Stimulated activated CD8-positive, alpha-beta memory T cell treated with anti-CD3 and anti-CD28 coated beads, Interleukin-12 subunit alpha, Interleukin-12 subunit beta, amount 100 ng/mL, for 1 hour (primary cell): ENCODE measurements around the gene PFDN5.

Experiments used
- DNase-seq: peaks from one replicate; pipeline ENCODE4 v3.0.0-alpha.2; 2020; ENCODE audit warnings: low read depth

Gene PFDN5

DNA sequence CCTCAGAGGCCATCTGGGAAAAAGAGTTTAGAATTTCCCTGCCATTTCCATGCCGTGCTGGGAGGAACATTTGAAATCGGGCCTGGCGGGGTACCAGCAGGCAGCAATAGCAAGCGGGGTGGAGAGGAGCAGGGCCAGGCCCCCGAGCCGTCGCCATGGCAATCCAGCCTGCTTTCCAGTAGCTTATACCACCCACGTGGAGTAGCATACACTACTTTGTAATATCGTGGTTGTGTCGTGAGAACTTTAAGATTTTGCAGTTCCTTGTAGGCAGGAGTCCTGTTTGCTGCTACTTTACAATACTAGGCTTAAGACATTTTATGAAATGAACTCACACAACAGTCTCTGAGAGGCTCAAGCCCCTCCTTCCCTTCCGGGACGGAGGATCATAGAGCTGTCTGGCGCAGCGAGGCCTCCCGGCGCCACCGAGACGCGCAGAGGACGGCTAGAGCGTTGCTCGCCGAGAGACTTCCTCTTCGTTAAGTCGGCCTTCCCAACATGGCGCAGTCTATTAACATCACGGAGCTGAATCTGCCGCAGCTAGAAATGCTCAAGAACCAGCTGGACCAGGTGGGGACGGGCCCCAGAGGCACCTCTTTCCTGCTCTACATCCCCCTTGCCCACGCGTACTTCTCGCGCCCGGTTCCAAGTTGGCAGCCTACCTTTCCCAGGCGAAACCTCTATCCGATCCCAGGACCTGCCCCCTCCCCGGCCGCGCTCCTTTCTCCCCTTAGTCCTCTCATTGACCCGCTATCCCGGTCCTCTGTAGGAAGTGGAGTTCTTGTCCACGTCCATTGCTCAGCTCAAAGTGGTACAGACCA, at the start of gene PFDN5:
Gene PFDN5, plus strand, starts transcription at position 473 of the 821 bp plus-strand sequence. Its CDS starts 26 bp downstream, at position 499.
- DNase-seq, result peak; percentile 74

DNA sequence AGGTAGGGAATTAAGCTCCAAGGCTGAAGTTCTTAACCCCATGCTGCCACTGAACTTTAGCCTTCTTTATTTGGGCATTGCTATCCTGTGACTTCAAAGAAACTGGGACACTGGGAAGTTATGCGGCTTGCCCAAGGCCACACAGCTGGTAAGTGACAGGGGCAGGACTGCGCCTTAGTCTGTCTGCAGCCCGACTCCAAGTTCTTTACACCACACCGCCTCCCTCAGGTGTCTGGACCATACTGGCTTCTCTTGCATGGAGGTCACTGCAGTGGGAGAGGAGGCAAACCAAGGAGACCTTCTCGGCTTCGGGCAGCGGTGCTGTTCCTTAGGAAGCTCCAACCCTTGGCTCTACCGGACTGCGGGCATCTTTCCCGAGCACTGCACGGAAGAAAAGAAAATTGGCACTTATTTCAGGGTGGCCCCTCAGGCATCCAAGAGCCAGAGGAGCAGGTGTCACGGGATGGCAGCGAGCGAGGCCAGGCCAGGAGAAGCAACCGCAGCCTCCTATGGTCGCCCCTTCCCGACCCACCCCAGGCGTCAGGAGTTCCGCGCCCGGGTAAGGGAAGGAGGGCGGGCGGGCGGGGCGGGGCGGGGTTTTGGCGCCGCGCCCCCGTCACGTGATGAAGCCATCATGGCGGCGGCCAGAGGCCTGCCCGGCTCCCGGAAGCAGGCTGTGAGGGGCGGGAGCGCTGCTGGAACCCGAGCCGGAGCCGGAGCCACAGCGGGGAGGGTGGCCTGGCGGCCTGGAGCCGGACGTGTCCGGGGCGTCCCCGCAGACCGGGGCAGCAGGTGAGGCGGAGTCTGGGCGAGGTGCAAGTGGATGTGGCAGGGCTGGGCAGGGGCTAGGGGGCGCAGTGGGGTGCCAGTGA, 43.6 kb upstream of the PFDN5 start:
- DNase-seq, result peak; percentile 42

DNA sequence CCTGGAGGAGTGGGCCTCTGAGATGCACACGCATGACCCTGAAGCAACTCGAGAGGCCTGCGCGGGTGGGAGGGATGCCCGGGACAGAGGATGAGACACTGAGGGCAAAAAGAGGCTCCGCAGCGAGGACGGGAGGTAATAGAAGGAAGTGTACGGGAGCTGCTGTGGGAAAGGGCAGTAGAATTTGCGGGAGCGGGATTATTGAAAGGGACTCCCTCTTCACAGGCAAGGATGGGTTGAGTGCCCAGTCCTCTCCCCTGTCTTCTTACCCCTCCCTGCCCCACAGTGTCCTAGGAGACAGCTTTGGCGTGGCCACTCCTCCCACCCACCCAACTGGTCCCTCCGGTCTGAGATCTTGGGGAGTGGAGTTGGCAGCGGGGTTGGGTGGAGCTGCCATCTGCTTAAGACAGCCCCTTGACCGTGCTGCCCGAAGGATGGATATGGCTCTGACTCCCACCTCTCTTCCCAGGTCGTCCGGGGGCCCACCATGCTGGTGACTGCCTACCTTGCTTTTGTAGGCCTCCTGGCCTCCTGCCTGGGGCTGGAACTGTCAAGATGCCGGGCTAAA, 42.9 kb upstream of the PFDN5 start:
- DNase-seq, result no peak

DNA sequence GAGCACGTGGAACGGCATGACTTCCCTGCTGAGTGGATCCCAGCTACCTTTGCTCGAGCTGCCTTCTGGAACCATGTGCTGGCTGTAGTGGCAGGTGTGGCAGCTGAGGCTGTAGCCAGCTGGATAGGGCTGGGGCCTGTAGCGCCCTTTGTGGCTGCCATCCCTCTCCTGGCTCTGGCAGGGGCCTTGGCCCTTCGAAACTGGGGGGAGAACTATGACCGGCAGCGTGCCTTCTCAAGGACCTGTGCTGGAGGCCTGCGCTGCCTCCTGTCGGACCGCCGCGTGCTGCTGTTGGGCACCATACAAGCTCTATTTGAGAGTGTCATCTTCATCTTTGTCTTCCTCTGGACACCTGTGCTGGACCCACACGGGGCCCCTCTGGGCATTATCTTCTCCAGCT, 42.0 kb upstream of the PFDN5 start:
- no peak for DNase-seq

DNA sequence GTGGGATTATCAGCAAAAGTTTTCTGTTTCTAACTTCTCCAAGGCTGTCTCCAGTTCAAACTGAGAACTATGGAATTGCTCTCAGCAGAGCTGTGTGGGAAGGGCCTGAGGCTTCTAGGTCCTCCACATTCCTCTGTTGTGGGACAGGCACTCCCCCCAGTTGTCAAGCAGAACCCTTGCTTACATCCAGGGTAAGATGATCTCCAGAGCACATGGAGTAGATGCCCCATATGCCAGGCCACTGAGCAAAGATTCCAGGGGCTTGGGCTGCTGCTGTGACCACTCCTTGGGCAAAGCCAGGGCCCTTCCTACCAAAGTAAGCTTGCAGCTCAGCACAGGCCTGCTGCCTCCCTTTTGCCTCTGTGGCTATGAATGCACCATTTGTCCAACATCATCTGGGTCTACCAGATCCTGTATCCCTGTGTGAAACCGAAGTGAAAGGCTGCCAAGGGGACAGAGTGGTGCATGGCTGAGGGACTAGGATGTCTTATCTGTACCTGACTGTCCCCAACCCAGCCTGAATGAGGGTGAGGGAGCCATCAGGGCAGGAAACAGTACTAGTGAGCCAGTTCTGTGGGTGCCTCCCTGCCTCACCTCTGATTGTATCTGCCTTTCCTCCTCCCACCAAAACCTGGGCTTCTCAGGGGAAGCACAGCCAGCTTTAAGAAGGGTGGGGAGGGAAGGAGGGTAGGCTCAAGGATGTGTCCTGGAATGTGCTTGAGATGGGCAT, 40.4 kb upstream of the PFDN5 start:
- no peak for DNase-seq

DNA sequence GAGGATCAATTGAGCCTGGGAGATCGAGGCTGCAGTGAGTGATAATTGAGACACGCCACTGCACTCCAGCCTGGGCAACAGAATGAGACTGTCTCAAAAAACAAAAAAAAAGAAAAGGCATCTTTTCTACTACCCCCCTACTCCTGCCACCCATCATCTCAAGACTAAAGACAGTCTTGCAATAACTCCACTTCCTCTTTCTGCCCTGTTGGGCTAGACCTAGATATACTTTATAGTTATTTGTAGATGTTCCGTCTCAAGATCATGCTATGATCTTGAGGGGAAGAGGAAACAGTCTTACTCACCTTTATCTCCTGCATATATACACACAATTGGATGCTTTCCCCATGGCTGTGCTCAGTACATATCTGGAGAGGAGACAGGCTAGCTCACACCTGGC, 39.3 kb upstream of the PFDN5 start:
- DNase-seq, result no peak

DNA sequence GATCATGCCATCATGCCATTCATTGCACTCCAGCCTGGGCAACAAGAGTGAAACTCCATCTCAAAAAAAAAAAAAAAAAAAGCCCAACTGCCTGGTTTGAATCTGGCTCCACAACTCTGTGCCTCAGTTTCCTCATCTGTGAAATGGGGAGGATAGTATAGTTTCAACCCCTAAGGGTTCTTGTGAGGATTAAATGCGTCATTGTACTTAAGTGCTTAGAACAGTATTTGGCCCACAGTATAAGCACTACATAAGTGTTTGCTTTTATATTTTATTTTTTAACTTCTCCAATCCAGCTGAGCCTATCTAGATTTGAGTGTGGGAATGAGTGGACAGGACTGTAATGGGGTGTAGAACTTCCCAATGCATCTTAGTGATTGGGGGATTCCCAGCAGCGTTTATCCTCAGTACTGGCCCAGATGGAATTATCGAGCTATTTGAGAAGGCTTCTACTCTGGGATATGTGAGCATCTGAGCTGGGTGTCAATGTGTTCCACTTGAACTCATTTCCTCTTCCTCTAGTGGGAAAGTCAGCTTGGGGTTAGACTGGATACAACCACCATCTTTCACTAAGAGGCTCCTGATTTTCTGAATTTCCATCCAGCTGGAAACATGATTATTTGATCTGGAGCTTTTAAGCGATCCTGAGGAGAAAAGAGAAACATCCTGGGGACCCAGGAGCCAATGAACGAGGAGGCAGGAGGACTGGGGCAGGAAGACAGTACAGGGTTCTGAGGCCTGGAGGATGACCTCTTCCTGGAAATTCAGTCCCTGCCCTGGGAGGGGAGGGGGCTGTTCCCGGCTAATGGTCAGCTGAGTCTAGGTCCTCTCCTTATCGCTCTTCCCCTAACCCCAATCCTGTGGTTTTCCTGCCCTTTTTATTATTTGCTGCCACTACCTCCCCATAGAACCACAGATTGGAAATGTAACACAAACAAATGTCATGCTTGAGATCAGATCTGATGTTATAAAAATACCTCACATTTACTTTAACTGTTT, 36.5 kb upstream of the PFDN5 start:
- no peak for DNase-seq

DNA sequence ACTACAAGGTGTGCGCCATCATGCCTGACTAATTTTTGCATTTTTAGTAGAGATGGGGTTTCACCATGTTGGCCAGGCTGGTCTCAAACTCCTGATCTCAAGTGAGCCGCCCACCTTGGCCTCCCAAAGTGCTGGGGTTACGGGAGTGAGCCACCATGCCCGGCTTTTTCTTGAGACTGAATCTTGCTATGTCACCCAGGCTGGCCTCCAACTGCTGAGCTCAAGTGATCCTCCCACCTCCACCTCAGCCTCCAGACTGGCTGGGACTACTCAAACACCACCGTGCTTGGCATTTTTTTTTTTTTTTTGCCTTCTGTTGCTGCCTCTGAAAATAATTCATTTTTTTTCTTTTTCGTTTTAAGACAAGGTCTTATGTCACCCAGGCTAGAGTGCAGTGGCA, 35.5 kb upstream of the PFDN5 start:
- no peak for DNase-seq

DNA sequence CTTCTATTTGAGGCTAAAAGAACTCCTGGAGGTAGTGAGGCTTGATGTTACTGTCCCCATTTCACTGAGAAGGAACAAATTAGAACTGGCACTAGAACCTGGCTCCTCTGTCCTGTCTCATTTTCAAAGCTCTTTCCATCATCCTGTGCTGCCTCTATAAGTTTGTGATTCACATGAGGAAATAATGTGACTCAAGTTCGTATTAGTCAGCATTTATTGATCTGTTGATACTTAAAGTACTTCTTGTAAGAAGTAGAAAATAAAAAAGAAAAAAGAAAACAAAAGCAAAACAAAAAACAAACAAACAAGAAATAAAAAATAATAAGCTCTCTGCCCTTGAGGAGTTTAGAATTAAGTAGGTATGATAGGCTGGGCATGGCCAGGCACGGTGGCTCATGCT, 29.6 kb upstream of the PFDN5 start:
- DNase-seq, result no peak

DNA sequence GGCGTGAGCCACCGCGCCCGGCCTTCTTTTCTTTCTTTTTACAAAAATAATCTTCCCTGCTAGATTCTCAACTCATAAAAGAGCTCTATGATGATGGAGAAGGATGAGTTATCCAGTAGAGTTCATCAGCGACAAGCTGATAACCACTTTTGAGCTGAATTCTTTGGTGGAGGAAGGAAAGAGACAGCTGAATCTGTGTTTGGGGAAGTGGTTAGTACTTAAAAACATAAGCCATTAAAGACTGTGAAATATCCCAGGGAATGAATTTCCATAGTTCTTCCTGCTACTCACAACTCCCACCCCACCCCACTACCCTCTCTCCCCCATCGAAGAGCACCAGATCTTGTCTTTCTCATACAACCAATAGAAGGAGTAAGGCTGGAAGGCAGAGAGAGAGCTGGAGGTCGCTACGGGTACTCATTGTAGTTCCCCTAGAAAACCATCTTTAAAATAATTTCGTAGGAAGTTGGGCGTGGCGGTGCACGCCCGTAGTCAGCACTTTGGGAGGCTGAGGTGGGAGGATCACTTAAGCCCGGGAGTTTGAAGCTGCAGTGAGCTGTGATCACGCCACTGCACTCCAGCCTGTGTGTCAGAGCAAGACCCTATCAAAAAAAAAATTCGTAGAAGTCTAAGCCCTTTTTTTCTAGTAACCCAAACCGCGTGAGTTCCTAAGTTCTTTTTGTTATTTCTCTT, 27.9 kb upstream of the PFDN5 start:
- DNase-seq, result no peak

DNA sequence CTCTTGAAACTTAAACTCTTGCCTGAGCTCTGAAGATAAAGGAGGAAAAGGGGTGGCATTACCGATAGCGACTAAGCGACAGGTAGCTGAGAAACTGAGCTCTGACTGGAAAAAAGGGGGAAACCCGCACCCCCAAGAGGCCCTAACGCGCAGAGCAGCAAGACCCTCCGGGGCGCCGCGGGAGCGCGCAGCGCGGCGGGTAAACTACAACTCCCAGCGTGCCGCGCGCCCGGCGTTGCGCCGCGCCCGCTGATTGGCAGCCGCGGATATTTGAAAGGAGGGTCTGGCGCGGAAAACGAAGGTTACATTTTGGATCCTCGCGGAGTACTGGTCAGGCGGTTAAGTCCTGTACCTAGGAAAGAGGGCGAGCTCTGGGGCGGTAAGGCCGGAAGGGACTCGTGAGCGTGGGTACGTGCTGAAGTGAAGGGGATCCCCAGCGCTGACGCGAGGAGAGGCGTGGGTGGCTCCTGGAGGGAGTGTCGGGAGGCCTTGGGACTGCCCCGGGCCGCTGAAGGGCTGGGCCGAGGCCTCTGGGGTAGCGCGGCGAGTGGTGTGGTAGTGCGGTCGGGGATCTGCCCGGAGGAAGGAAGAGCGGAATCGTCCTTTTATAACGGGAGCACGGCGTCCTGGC, 27.2 kb upstream of the PFDN5 start, which contains the start of gene ESPL1:
Gene ESPL1, plus strand, starts transcription at position 301 of the 631 bp plus-strand sequence. CDS start 468 bp downstream, outside the sequence.
- peak; percentile 75 for DNase-seq

DNA sequence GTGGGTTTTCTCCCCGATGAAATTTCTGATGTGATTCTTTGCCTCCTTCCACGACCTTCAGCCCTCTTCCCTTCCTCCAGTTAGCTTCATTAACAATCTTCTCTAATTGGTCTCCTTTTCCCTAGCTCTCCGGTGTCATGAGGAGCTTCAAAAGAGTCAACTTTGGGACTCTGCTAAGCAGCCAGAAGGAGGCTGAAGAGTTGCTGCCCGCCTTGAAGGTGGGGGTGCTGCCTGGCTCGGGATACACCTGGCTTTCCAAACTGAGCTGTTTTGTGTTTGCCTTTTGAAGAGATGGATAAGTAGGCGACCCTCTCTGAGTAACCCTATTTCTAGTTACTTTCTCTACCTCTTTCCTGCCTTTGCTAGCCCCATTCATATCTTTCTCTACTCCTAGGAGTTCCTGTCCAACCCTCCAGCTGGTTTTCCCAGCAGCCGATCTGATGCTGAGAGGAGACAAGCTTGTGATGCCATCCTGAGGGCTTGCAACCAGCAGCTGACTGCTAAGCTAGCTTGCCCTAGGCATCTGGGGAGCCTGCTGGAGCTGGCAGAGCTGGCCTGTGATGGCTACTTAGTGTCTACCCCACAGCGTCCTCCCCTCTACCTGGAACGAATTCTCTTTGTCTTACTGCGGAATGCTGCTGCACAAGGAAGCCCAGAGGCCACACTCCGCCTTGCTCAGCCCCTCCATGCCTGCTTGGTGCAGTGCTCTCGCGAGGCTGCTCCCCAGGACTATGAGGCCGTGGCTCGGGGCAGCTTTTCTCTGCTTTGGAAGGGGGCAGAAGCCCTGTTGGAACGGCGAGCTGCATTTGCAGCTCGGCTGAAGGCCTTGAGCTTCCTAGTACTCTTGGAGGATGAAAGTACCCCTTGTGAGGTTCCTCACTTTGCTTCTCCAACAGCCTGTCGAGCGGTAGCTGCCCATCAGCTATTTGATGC, 26.4 kb upstream of the PFDN5 start:
- no peak for DNase-seq

DNA sequence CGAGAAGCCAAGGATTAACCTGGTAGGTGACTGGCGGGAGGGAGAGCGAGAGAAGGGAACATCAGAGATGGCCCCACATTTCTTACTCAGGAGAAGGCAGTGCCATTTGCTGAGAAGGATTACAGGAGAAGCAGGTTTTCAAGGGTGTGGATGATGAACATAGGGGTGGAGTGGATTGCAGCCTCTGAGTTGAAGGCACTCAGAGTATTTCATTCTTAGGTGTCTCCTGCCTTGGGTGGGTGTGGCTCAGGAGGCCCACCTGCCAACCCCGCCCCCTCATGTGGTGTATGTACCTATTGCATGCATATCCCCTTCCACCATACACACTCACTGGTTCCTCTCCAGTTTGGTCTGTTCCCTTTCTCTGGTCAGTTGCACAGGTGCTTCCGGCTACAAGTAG, 20.9 kb upstream of the PFDN5 start:
- DNase-seq, result no peak

DNA sequence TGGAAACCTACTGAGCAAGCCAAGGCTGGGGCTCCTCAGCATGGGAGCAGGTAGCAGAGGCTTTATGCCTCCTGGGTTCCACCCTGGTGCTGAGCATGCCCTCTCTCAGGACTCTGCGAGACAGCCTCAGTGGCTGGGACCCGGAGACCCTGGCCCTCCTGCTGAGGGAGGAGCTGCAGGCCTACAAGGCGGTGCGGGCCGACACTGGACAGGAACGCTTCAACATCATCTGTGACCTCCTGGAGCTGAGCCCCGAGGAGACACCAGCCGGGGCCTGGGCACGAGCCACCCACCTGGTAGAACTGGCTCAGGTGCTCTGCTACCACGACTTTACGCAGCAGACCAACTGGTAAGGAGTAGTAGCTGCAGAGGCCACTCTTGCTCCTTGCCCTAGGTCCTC, 18.8 kb upstream of the PFDN5 start:
- DNase-seq, result no peak

DNA sequence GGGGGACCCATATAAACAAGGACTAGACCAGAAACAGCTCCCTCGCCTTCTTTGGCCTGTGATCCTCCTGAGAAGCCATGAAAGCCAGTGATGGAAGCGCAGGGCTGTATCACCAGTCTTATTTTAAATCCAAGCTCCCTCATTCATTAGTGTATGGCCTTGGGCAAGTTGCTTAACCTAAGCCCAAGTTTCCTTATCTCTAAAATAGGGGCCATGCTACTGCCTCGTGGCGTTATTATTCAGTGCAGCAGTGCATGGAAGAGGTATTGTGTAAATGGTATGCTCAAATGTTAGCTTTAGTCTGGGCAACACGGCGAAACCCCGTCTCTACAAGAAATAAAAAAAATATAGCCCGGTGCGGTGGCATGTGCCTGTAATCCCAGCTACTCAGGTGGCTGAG, 17.4 kb upstream of the PFDN5 start:
- DNase-seq, result no peak

DNA sequence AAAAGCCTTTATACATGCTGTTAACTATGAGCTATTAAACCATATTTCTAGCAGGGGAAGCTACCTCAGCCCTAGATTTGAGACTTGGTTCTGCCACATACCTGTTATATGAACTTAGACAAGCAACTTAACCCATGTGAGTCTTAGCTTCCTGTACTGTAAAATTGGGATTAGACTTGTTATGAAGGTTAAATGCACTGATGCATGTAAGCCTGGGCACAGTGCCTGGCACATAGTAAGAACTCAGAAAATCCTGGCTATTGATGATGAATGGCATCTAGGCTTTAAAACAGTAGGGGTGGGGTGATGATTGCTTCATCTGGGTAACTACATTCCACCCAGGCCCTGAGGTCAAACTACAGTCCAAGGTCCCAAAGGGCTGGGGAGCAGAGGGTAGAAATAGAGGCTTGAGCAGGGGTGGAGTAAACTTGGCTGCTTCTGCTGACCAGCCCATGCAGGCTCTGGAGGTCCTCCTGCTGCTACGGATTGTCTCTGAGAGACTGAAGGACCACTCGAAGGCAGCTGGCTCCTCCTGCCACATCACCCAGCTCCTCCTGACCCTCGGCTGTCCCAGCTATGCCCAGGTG, 16.0 kb upstream of the PFDN5 start:
- no peak for DNase-seq

DNA sequence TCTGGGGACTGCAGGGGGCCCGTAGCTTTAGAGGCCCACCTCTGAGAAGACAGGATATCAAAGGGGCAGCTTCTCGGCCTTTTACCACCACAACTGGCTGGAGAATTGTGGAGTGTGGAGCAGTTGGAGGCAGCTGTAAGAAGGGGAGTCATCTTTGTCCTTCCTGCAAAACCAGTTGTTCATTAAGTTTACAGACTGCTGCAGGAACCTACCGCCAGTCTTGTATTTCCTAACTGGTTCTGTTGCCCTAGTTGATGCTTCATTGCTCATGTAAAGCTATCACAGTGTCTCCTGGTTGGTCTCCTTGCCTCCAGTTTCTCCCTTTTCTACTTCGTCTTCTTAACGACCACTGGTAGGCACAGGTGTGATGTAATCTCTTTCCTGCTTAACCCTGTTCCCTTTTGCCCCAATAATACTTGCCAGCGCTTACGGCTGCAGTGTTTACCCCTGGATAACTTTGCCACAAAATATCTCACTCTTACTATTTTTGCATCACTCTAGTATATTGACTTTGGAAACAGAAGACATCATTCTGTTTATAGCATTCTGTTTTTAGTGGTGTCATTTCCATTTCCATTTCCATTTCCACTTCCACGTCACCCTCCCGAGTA, 15.3 kb upstream of the PFDN5 start:
- no peak for DNase-seq

DNA sequence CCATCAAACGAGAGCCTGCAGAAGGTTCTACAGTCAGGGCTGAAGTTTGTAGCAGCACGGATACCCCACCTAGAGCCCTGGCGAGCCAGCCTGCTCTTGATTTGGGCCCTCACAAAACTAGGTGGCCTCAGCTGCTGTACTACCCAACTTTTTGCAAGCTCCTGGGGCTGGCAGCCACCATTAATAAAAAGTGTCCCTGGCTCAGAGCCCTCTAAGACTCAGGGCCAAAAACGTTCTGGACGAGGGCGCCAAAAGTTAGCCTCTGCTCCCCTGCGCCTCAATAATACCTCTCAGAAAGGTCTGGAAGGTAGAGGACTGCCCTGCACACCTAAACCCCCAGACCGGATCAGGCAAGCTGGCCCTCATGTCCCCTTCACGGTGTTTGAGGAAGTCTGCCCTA, 8.9 kb upstream of the PFDN5 start:
- no peak for DNase-seq
